ENCODE results near the gene PDE4D.
A peak's percentile ranks its signal among the peaks of the same experiment; 100 is the strongest.

The PDE4D gene

GRCh38 chr5:59123595-59124561, 769.6 kb downstream of the PDE4D start:
- Histone ChIP-seq H3K4me3 (ENCODE audit: low read depth, low read length) (peak overlapping the region; percentile 55), H3K36me3 (no peaks in the 10 kb centered on the region), H3K4me1 (peaks cover 22% of the 10 kb centered on the region), H3K9me3 (no peaks in the 10 kb centered on the region), H3K27me3 (no peaks in the 10 kb centered on the region)
- TF ChIP-seq CTCF (IDR thresholded peaks at IDR 0.05; ENCODE audit: low read depth, low read length), result no peak
- no peak for DNase-seq

GRCh38 chr5:59119480-59119879, 774.0 kb downstream of the PDE4D start:
- Histone ChIP-seq H3K36me3 (no peaks in the 10 kb centered on the region), H3K9me3 (no peaks in the 10 kb centered on the region), H3K4me3 (ENCODE audit: low read depth, low read length) (no peak overlapping the region), H3K27me3 (no peaks in the 10 kb centered on the region), H3K4me1 (peaks cover 25% of the 10 kb centered on the region)
- no peak for TF ChIP-seq CTCF (IDR thresholded peaks at IDR 0.05; ENCODE audit: low read depth, low read length)
- no peak for DNase-seq

- peaks cover 18% of the 10 kb centered on the region for H3K4me1 ChIP-seq
- no peak for DNase-seq
These were observed 776.2 kb downstream of the PDE4D start for GRCh38 chr5:59117320-59117719.

GRCh38 chr5:59116231-59116865, 777.2 kb downstream of the PDE4D start:
- Histone ChIP-seq H3K9me3 (no peaks in the 10 kb centered on the region), H3K27me3 (no peaks in the 10 kb centered on the region), H3K4me3 (ENCODE audit: low read depth, low read length) (peak overlapping the region; percentile 45), H3K36me3 (no peaks in the 10 kb centered on the region), H3K4me1 (peaks cover 18% of the 10 kb centered on the region)
- peak; percentile 60 for DNase-seq
- TF ChIP-seq CTCF (IDR thresholded peaks at IDR 0.05; ENCODE audit: low read depth, low read length), result no peak

More at GRCh38 chr5:59117320-59117719, 776.2 kb downstream of the PDE4D start:
- no peaks in the 10 kb centered on the region for H3K9me3 ChIP-seq
- H3K27me3 ChIP-seq, result no peaks in the 10 kb centered on the region
- no peak overlapping the region for H3K4me3 ChIP-seq (ENCODE audit: low read depth, low read length)
- H3K36me3 ChIP-seq, result no peaks in the 10 kb centered on the region
- TF ChIP-seq CTCF (IDR thresholded peaks at IDR 0.05; ENCODE audit: low read depth, low read length), result no peak

GRCh38 chr5:59115345-59115744, 778.2 kb downstream of the PDE4D start:
- no peaks in the 10 kb centered on the region for H3K27me3 ChIP-seq
- H3K36me3 ChIP-seq, result no peaks in the 10 kb centered on the region
- no peaks in the 10 kb centered on the region for H3K9me3 ChIP-seq
- TF ChIP-seq CTCF (IDR thresholded peaks at IDR 0.05; ENCODE audit: low read depth, low read length), result no peak
- H3K4me1 ChIP-seq, result peaks cover 18% of the 10 kb centered on the region
- no peak overlapping the region; the same call in 1 of the 2 replicates for H3K4me3 ChIP-seq (ENCODE audit: low read depth, low read length)
- DNase-seq, result no peak

Data from BE2C (cell line).